Fibroblast of pulmonary artery (primary cell): Measurements from ENCODE around the gene FERMT3.

Experiments used
- DNase-seq: peaks from one replicate; pipeline ENCODE4 v3.0.0-alpha.2; 2010; ENCODE audit warnings: low read depth
- H3K4me3 ChIP-seq: replicated peaks from 2 replicates; pipeline ENCODE4 v1.5.1; 2011; ENCODE audit warnings: low read depth, mild to moderate bottlenecking, control low read depth, low read length, moderate library complexity
- CTCF ChIP-seq: IDR thresholded peaks from 2 replicates; pipeline ENCODE4 v1.5.1; 2011; ENCODE audit warnings: mild to moderate bottlenecking, control low read depth, low read length, inconsistent platforms; ENCODE audit errors: missing control alignments

Gene FERMT3

GRCh38 chr11:64192434-64192833 is 14.1 kb upstream of the FERMT3 start:
- no peak overlapping the region for H3K4me3 ChIP-seq
- DNase-seq = no peak
- TF ChIP-seq CTCF = no peak

- no peak for DNase-seq
- TF ChIP-seq CTCF = no peak
- H3K4me3 ChIP-seq = no peak overlapping the region
These were observed 9.9 kb upstream of the FERMT3 start for GRCh38 chr11:64196626-64197025.

- no peak overlapping the region for H3K4me3 ChIP-seq
- no peak for DNase-seq
- TF ChIP-seq CTCF = no peak
These were observed 8.0 kb upstream of the FERMT3 start for GRCh38 chr11:64198511-64198910.

GRCh38 chr11:64201543-64201942 is 5.0 kb upstream of the FERMT3 start:
- TF ChIP-seq CTCF = no peak
- DNase-seq = no peak
- no peak overlapping the region for H3K4me3 ChIP-seq

- no peak overlapping the region for H3K4me3 ChIP-seq
- TF ChIP-seq CTCF = no peak
- DNase-seq = no peak
These were observed 3.5 kb upstream of the FERMT3 start for GRCh38 chr11:64202992-64203391.

GRCh38 chr11:64203421-64204079 is 3.0 kb upstream of the FERMT3 start:
- TF ChIP-seq CTCF = no peak
- H3K4me3 ChIP-seq = no peak overlapping the region
- no peak for DNase-seq

- DNase-seq = no peak
- no peak for TF ChIP-seq CTCF
- no peak overlapping the region for H3K4me3 ChIP-seq
These were observed 2.5 kb upstream of the FERMT3 start for GRCh38 chr11:64204080-64204440.
